GM21825 (cell line): ENCODE results near the gene NOD2.

Experiments used
- ATAC-seq: cut with Tn5 transposase; IDR thresholded peaks from one replicate; pipeline ENCODE4 v1.9.1; 2021; ENCODE audit warnings: mild to moderate bottlenecking, moderate library complexity; ENCODE audit not compliant: unreplicated experiment

NOD2 gene

GRCh38 chr16:50712560-50712898 lies 19.1 kb downstream of the NOD2 start:
- ATAC-seq, result no peak

GRCh38 chr16:50712956-50713355 lies 19.6 kb downstream of the NOD2 start:
- no peak for ATAC-seq

- no peak for ATAC-seq
Observed at GRCh38 chr16:50717091-50717490, 23.7 kb downstream of the NOD2 start.

- ATAC-seq, result no peak
Observed at GRCh38 chr16:50717494-50717893, 24.1 kb downstream of the NOD2 start.

GRCh38 chr16:50718061-50718760 lies 24.8 kb downstream of the NOD2 start:
- ATAC-seq, result no peak

- ATAC-seq, result no peak
Observed at GRCh38 chr16:50718761-50719400, 25.5 kb downstream of the NOD2 start.

- ATAC-seq, result no peak
Observed at GRCh38 chr16:50719401-50720337, 26.3 kb downstream of the NOD2 start.

GRCh38 chr16:50721549-50722404 lies 28.4 kb downstream of the NOD2 start:
- no peak for ATAC-seq

- ATAC-seq, result no peak
Observed at GRCh38 chr16:50722405-50722737, 29.0 kb downstream of the NOD2 start.

GRCh38 chr16:50722960-50723359 lies 29.6 kb downstream of the NOD2 start:
- no peak for ATAC-seq

GRCh38 chr16:50724306-50724705 lies 30.9 kb downstream of the NOD2 start:
- ATAC-seq, result no peak

- no peak for ATAC-seq
Observed at GRCh38 chr16:50731130-50731988, 38.0 kb downstream of the NOD2 start.

- ATAC-seq, result no peak
Observed at GRCh38 chr16:50731989-50732832, 38.8 kb downstream of the NOD2 start.

- ATAC-seq, result no peak
Observed at GRCh38 chr16:50733468-50733867, 40.1 kb downstream of the NOD2 start.

- peak; percentile 45 for ATAC-seq
Observed at GRCh38 chr16:50735629-50736122, 42.3 kb downstream of the NOD2 start.

- no peak for ATAC-seq
Observed at GRCh38 chr16:50736448-50736847, 43.0 kb downstream of the NOD2 start.

- no peak for ATAC-seq
Observed at GRCh38 chr16:50737420-50737959, 44.1 kb downstream of the NOD2 start.

GRCh38 chr16:50739031-50739430 lies 45.6 kb downstream of the NOD2 start:
- no peak for ATAC-seq

GRCh38 chr16:50740736-50741135 lies 47.3 kb downstream of the NOD2 start:
- no peak for ATAC-seq
